ENCODE data around the gene SLC39A11.
"Not testable (repeated sequence)": the region's sequence is repeated elsewhere in the genome, so short reads cannot be mapped to it uniquely, and the experiment has no call there.

Gene SLC39A11

GRCh38 chr17:72660274-72661115, 432.0 kb downstream of the SLC39A11 start:
- DNase-seq (ENCODE audit: low read depth, low spot score) = no peak

GRCh38 chr17:72659811-72660210, 432.7 kb downstream of the SLC39A11 start:
- no peak for DNase-seq (ENCODE audit: low read depth, low spot score)

GRCh38 chr17:72658675-72659074, 433.8 kb downstream of the SLC39A11 start:
- DNase-seq (ENCODE audit: low read depth, low spot score) = no peak

GRCh38 chr17:72657467-72658317, 434.8 kb downstream of the SLC39A11 start:
- no peak for DNase-seq (ENCODE audit: low read depth, low spot score)

- no peak for DNase-seq (ENCODE audit: low read depth, low spot score)
Measured at GRCh38 chr17:72656130-72656763, 436.2 kb downstream of the SLC39A11 start.

GRCh38 chr17:72654706-72655105, 437.8 kb downstream of the SLC39A11 start:
- no peak for DNase-seq (ENCODE audit: low read depth, low spot score)

- DNase-seq (ENCODE audit: low read depth, low spot score) = no peak
Measured at GRCh38 chr17:72651988-72652387, 440.5 kb downstream of the SLC39A11 start.

GRCh38 chr17:72648702-72649101, 443.8 kb downstream of the SLC39A11 start:
- DNase-seq (ENCODE audit: low read depth, low spot score) = no peak

- no peak for DNase-seq (ENCODE audit: low read depth, low spot score)
Measured at GRCh38 chr17:72646176-72646575, 446.3 kb downstream of the SLC39A11 start.

GRCh38 chr17:72644492-72644891, 448.0 kb downstream of the SLC39A11 start:
- DNase-seq (ENCODE audit: low read depth, low spot score) = no peak

GRCh38 chr17:72643575-72644216, 448.8 kb downstream of the SLC39A11 start:
- no peak for DNase-seq (ENCODE audit: low read depth, low spot score)

- no peak for DNase-seq (ENCODE audit: low read depth, low spot score)
Measured at GRCh38 chr17:72642720-72643119, 449.8 kb downstream of the SLC39A11 start.

- DNase-seq (ENCODE audit: low read depth, low spot score) = no peak
Measured at GRCh38 chr17:72640415-72641165, 451.9 kb downstream of the SLC39A11 start.

- DNase-seq (ENCODE audit: low read depth, low spot score) = no peak
Measured at GRCh38 chr17:72639711-72640110, 452.8 kb downstream of the SLC39A11 start.

GRCh38 chr17:72638932-72639331, 453.6 kb downstream of the SLC39A11 start:
- DNase-seq (ENCODE audit: low read depth, low spot score) = not testable (repeated sequence)

GRCh38 chr17:72635034-72635635, 457.4 kb downstream of the SLC39A11 start:
- no peak for DNase-seq (ENCODE audit: low read depth, low spot score)

- DNase-seq (ENCODE audit: low read depth, low spot score) = no peak
Measured at GRCh38 chr17:72634621-72635020, 457.9 kb downstream of the SLC39A11 start.

GRCh38 chr17:72631949-72632684, 460.4 kb downstream of the SLC39A11 start:
- DNase-seq (ENCODE audit: low read depth, low spot score) = no peak

- no peak for DNase-seq (ENCODE audit: low read depth, low spot score)
Measured at GRCh38 chr17:72631568-72631948, 460.9 kb downstream of the SLC39A11 start.

- DNase-seq (ENCODE audit: low read depth, low spot score) = no peak
Measured at GRCh38 chr17:72624652-72625051, 467.8 kb downstream of the SLC39A11 start.

Data from activated naive CD8-positive, alpha-beta T cell treated with anti-CD3 and anti-CD28 coated beads, Interleukin-2, amount 50 U/mL, for 16 hours (primary cell).